ENCODE data around the gene SMC4.

SMC4 gene

GRCh38 chr3:160378331-160379109, 20.9 kb upstream of the SMC4 start:
- no peak for DNase-seq (ENCODE audit: low read depth)

DNA sequence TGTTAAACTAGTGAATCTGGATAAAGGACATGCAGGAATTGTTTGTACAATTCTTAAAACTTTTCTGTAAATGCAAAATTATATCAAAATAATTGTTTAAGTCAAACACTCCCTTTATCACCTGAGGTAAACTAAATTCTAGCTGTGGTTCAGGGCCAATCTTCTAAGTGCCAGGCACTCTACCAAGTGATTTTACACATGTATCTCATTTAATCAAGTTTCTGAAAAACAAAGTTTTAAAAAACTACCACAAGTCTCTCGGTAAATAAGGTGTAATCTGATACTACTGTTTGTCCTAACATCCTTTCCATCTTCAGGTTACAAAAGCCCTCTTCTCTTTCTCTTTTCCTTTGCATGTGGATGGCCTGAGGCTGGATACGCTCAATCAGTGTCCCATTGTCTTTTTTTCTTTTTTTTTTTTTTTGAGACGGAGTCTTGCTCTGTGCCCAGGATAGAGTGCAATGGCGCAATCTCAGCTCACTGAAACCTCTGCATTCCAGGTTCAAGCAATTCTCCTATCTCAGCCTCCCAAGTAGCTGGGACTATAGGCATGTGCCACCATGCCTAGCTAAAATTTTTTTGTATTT, 19.7 kb upstream of the SMC4 start:
- no peak overlapping the region for H3K4me3 ChIP-seq (ENCODE audit: low read depth, low read length)
- TF ChIP-seq CTCF (IDR thresholded peaks at IDR 0.05; ENCODE audit: insufficient read depth, low read depth, low read length, missing control alignments): no peak
- DNase-seq (ENCODE audit: low read depth): no peak

More at GRCh38 chr3:160378331-160379109, 20.9 kb upstream of the SMC4 start:
- H3K4me3 ChIP-seq (ENCODE audit: low read depth, low read length): no peak overlapping the region
- TF ChIP-seq CTCF (IDR thresholded peaks at IDR 0.05; ENCODE audit: insufficient read depth, low read depth, low read length, missing control alignments): no peak

DNA sequence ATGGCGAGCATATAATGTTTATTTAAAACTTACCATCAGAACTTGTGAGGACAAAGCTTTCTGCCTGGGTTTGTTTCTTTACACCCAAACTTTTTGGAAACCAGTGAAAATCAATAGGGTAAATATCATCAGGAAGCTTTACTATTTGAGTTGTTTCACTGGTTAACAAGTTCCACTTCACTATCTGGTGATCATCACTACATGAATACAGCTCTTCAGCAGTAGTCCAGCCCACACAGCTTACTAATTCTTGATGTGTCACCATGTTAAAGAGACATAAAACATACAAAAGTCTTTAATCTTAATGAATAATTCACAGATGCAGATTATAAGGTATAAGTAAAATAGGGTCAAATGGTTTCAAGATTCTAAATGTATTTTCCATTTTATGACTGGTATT, 18.0 kb upstream of the SMC4 start:
- no peak overlapping the region for H3K4me3 ChIP-seq (ENCODE audit: low read depth, low read length)
- DNase-seq (ENCODE audit: low read depth): no peak
- TF ChIP-seq CTCF (IDR thresholded peaks at IDR 0.05; ENCODE audit: insufficient read depth, low read depth, low read length, missing control alignments): no peak

- H3K4me3 ChIP-seq (ENCODE audit: low read depth, low read length): no peak overlapping the region
- TF ChIP-seq CTCF (IDR thresholded peaks at IDR 0.05; ENCODE audit: insufficient read depth, low read depth, low read length, missing control alignments): no peak
- no peak for DNase-seq (ENCODE audit: low read depth)
These were observed 14.7 kb upstream of the SMC4 start for GRCh38 chr3:160384639-160385318.

DNA sequence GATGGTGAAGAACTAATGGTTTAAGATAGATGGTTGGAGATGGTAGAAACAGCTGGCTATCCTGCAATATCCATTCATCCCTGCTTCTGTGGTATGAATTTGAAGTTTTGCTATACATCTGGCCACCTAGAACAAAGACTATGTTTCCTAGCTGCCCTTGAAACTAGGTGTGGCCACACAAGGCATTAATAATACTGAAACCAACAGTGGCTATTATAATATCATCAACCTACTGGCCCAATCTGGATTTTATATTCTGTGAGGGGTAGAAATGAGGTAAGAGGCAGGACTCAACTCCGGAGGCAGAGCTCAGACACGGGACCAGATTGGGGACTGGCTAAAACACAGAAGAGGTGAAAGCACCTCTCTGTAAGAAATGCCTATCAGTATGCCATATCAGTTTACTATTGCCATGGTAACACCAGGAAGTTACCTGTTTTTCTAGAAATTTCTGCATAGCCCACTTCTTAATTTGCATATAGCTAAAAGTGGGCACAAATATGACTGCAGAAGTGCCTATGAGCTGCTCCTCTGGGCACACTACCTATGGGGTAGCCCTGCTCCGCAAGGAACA, 8.8 kb upstream of the SMC4 start:
- no peak overlapping the region for H3K4me3 ChIP-seq (ENCODE audit: low read depth, low read length)
- DNase-seq (ENCODE audit: low read depth): no peak
- TF ChIP-seq CTCF (IDR thresholded peaks at IDR 0.05; ENCODE audit: insufficient read depth, low read depth, low read length, missing control alignments): no peak

GRCh38 chr3:160392798-160393197, 6.7 kb upstream of the SMC4 start:
- H3K4me3 ChIP-seq (ENCODE audit: low read depth, low read length): no peak overlapping the region
- no peak for DNase-seq (ENCODE audit: low read depth)
- TF ChIP-seq CTCF (IDR thresholded peaks at IDR 0.05; ENCODE audit: insufficient read depth, low read depth, low read length, missing control alignments): no peak

Data from GM12865 (cell line).